HepG2 (cell line): Measurements from ENCODE around the gene VTN. TPM values are rescaled to one million over a fixed set of nuclear protein-coding genes. Genes with fewer than 3 reads are reported as not detected.

Experiments
- ATAC-seq: fragments of 200-7000 bp; cut with Tn5 transposase; 3 replicates; pipeline ENCODE4 v1.9.1; 2020; ENCODE audit warnings: mild to moderate bottlenecking, moderate library complexity
- BruUV-seq: library from RNA; stranded (reverse); fragments of 400-500 nt; replicated peaks from 2 replicates; lab custom pipeline; 2021; lab: Mats Ljungman, UMichigan
- CTCF ChIA-PET: fragments of 300-600 bp; formaldehyde crosslinking; extraction: SDS; loops from one replicate; lab custom pipeline; 2021; ENCODE audit warnings: low total read pairs, inconsistent platforms, low intra/inter-chr PET ratio; lab: Yijun Ruan, JAX
- POLR2A ChIA-PET: fragments of 350-600 bp; sonication (Branson Sonifier 250); formaldehyde crosslinking; loops from one replicate; lab custom pipeline; 2020; ENCODE audit warnings: antibody characterized with exemption, inconsistent platforms; lab: Yijun Ruan, JAX
- DNase-seq: peaks from one replicate; pipeline ENCODE4 v3.0.0-alpha.2; 2015; ENCODE audit warnings: low spot score
- FAIRE-seq: peaks from 3 replicates; lab custom pipeline; 2011; peaks lifted over from hg19 to GRCh38; lab: Jason Lieb, UNC
- H2AFZ ChIP-seq: one replicate; pipeline ENCODE4 v1.6.1; 2011; ENCODE audit warnings: low read length, inconsistent platforms
- H3K27ac ChIP-seq: fragments of 300-600 bp; 3 replicates; pipeline ENCODE4 v1.8.0; 2011; ENCODE audit warnings: mixed run types, mild to moderate bottlenecking, mixed read lengths, low read length, inconsistent platforms; ENCODE audit not compliant: insufficient read depth; ENCODE audit errors: extremely low read length
- H3K27me3 ChIP-seq, 2 experiments: fragments of 200-600 bp in 1 of 2; 2 replicates in 1 of 2; 3 replicates in 1 of 2; pipeline versions ENCODE4 v1.6.0 to v1.8.0; 2011; ENCODE audit warnings: low read length in 2 of 2, mild to moderate bottlenecking in 2 of 2, moderate library complexity in 2 of 2, inconsistent platforms in 1 of 2; ENCODE audit not compliant: insufficient read depth in 2 of 2, control insufficient read depth in 1 of 2
- H3K36me3 ChIP-seq, 2 experiments: fragments of 200-600 bp in 1 of 2; replicated peaks in 1 of 2; 2 replicates in 1 of 2; 3 replicates in 1 of 2; pipeline versions ENCODE4 v1.5.1 to v1.8.0; 2011; ENCODE audit warnings: low read length in 2 of 2, inconsistent platforms in 1 of 2; ENCODE audit not compliant: insufficient read depth in 2 of 2, control insufficient read depth in 1 of 2
- H3K4me1 ChIP-seq: 2 replicates; pipeline ENCODE4 v1.5.1; 2012; ENCODE audit warnings: low read length, inconsistent platforms; ENCODE audit not compliant: insufficient read depth
- H3K4me2 ChIP-seq: 2 replicates; pipeline ENCODE4 v1.6.0; 2011; ENCODE audit warnings: low read depth, low read length, inconsistent platforms
- H3K4me3 ChIP-seq, 3 experiments: fragments of 200-600 bp in 1 of 3; sonication (generic), shearing (Covaris generic) in 1 of 3; replicated peaks in 1 of 3; 2 replicates each; pipeline ENCODE4 v1.5.1; 2011 to 2016; ENCODE audit warnings: low read length in 3 of 3, inconsistent platforms in 2 of 3, low read depth in 2 of 3, mild to moderate bottlenecking in 2 of 3, control low read depth in 1 of 3, mixed read lengths in 1 of 3; ENCODE audit not compliant: insufficient read depth in 1 of 3
- H3K79me2 ChIP-seq: one replicate; pipeline ENCODE4 v1.6.1; 2011; ENCODE audit warnings: low read length, inconsistent platforms; ENCODE audit not compliant: insufficient read depth
- H3K9ac ChIP-seq: 2 replicates; pipeline ENCODE4 v1.6.0; 2011; ENCODE audit warnings: mild to moderate bottlenecking, low read depth, low read length, inconsistent platforms; ENCODE audit not compliant: insufficient read depth
- H3K9me3 ChIP-seq: 2 replicates; pipeline ENCODE4 v1.5.1; 2012; ENCODE audit warnings: mild to moderate bottlenecking, low read length
- H4K20me1 ChIP-seq: 2 replicates; pipeline ENCODE4 v1.6.0; 2011; ENCODE audit warnings: inconsistent platforms, mild to moderate bottlenecking, low read length, moderate library complexity; ENCODE audit not compliant: insufficient read depth
- DBP ChIP-seq: sonication (generic); formaldehyde crosslinking; IDR thresholded peaks from 2 replicates; pipeline ENCODE4 v1.4.0; 2020; ENCODE audit warnings: missing genetic modification reagents; ENCODE audit errors: not compliant biosample characterization
- ETV5 ChIP-seq: IDR thresholded peaks from 2 replicates; pipeline ENCODE4 v1.6.1; 2018; ENCODE audit warnings: missing biosample characterization, missing genetic modification reagents, inconsistent platforms, borderline replicate concordance
- HDAC1 ChIP-seq: sonication (generic); formaldehyde crosslinking; IDR thresholded peaks from 2 replicates; pipeline ENCODE4 v1.5.1; 2020; ENCODE audit warnings: mild to moderate bottlenecking, missing genetic modification reagents
- HNRNPUL1 ChIP-seq: fragments of 200-400 bp; formaldehyde crosslinking; IDR thresholded peaks from 2 replicates; pipeline ENCODE4 v1.6.1; 2017; ENCODE audit warnings: low read depth, mild to moderate bottlenecking, low read length, moderate library complexity
- HOXA3 ChIP-seq: sonication (generic); formaldehyde crosslinking; IDR thresholded peaks from 2 replicates; pipeline ENCODE4 v1.5.0; 2020; ENCODE audit warnings: missing genetic modification reagents
- ISL2 ChIP-seq: sonication (generic); formaldehyde crosslinking; IDR thresholded peaks from 2 replicates; pipeline ENCODE4 v1.5.0; 2020; ENCODE audit warnings: missing genetic modification reagents
- ISX ChIP-seq: sonication (generic); formaldehyde crosslinking; conservative IDR thresholded peaks from 2 replicates; pipeline ENCODE4 v1.5.0; 2020; ENCODE audit warnings: missing genetic modification reagents
- MEIS1 ChIP-seq: sonication (generic); formaldehyde crosslinking; IDR thresholded peaks from 2 replicates; pipeline ENCODE4 v1.9.0; 2021; ENCODE audit warnings: mild to moderate bottlenecking, missing genetic modification reagents, moderate library complexity, borderline replicate concordance
- NFKBIZ ChIP-seq: IDR thresholded peaks from 2 replicates; pipeline ENCODE4 v1.6.1; 2018; ENCODE audit warnings: missing genetic modification reagents, missing compliant biosample characterization
- NR2C2 ChIP-seq: sonication (generic); formaldehyde crosslinking; IDR thresholded peaks from 2 replicates; pipeline ENCODE4 v1.4.0; 2020; ENCODE audit warnings: missing genetic modification reagents, mild to moderate bottlenecking, moderate library complexity, borderline replicate concordance
- PATZ1 ChIP-seq: sonication (generic); formaldehyde crosslinking; IDR thresholded peaks from 2 replicates; pipeline ENCODE4 v1.4.0; 2020; ENCODE audit warnings: missing genetic modification reagents
- RAD51 ChIP-seq: fragments of 450-650 bp; IDR thresholded peaks from 2 replicates; pipeline ENCODE4 v1.6.1; 2016; ENCODE audit warnings: borderline replicate concordance
- RBFOX2 ChIP-seq: fragments of 200-400 bp; formaldehyde crosslinking; IDR thresholded peaks from 2 replicates; pipeline ENCODE4 v1.6.1; 2017; ENCODE audit warnings: low read depth, mild to moderate bottlenecking, low read length
- RFXANK ChIP-seq: IDR thresholded peaks from 2 replicates; pipeline ENCODE4 v1.6.1; 2016
- SAP130 ChIP-seq: IDR thresholded peaks from 2 replicates; pipeline ENCODE4 v1.6.1; 2016; ENCODE audit warnings: low read depth
- USF2 ChIP-seq, 2 experiments: sonication (generic) in 1 of 2; formaldehyde crosslinking in 1 of 2; IDR thresholded peaks; 2 replicates each; pipeline versions ENCODE4 v1.5.1 to v1.6.1; 2011 to 2020; ENCODE audit warnings: borderline replicate concordance in 1 of 2, low read depth in 1 of 2, low read length in 1 of 2, mild to moderate bottlenecking in 1 of 2, missing genetic modification reagents in 1 of 2, moderate library complexity in 1 of 2
- ZBTB7A ChIP-seq: sonication (generic); formaldehyde crosslinking; IDR thresholded peaks from 2 replicates; pipeline ENCODE4 v1.8.0; 2022; ENCODE audit warnings: mild to moderate bottlenecking, missing genetic modification reagents
- ZKSCAN5 ChIP-seq: sonication (generic); formaldehyde crosslinking; IDR thresholded peaks from 2 replicates; pipeline ENCODE4 v1.5.1; 2020; ENCODE audit warnings: mild to moderate bottlenecking, missing genetic modification reagents
- WGBS: methylation state at CpG from one replicate; pipeline ENCODE4 v1.1.6; 2017; ENCODE audit warnings: low lambda C conversion rate; 5-methylcytosine and 5-hydroxymethylcytosine counted together
- in situ Hi-C: cut with HindIII; loops from 2 replicates; pipeline ENCODE4 v1.10.0; 2017; ENCODE audit warnings: low pct_unique_long_range_greater_than_20kb; ENCODE audit not compliant: extremely low pct_ligation_motif_present
- intact Hi-C: fragments of 100-400 bp; cut with micrococcal nuclease; formaldehyde crosslinking; loops from one replicate; pipeline ENCODE4 v1.10.0; 2022; ENCODE audit not compliant: unreplicated experiment
- polyA plus RNA-seq, 8 experiments: library from polyadenylated mRNA; depleted of rRNA in 3 of 8; stranded (reverse) in 7 of 8; unstranded in 1 of 8; fragments of >200 nt; fragmentation: Illumina TruSeq in 4 of 8; extraction: Trizol in 4 of 8; gene quantifications; 2 replicates each; pipeline versions ENCODE4 v1.2.1 to v1.2.3, GENCODE V29; 2011 to 2016; ENCODE audit warnings: low read depth in 4 of 8, missing spikeins in 1 of 8, mixed read lengths in 1 of 8; ENCODE audit not compliant: insufficient read depth in 1 of 8
- total RNA-seq, 5 experiments: library from RNA; depleted of rRNA; stranded (reverse); fragments of >200 nt; fragmentation: Illumina TruSeq; extraction: Trizol; gene quantifications; 2 replicates each; pipeline ENCODE4 v1.2.3, GENCODE V29; 2016; ENCODE audit warnings: low read depth in 1 of 5

The VTN gene
- total and polyA plus RNA-seq, 2 of the 13 experiments (the other 11 are each of a cell fraction or from before 2014, with no cell fraction given) = 108 to 131 TPM

- Histone ChIP-seq H3K79me2 (peaks cover 7% of the 10 kb centered on the region), H3K9ac (peak within 1 kb of the TSS; percentile 59), H4K20me1 (no peaks in the 10 kb centered on the region), H3K27ac (peak within 1 kb of the TSS; percentile 92), H3K27me3 (no peaks in the 10 kb centered on the region), H3K4me1 (peaks cover 47% of the 10 kb centered on the region), H3K4me2 (peak within 1 kb of the TSS; percentile 96), H3K36me3 (no peaks in the 10 kb centered on the region), H3K4me3 (peak within 1 kb of the TSS; percentile 23 to 77 (median 30); a peak in 5 of 6 replicates), H3K9me3 (no peaks in the 10 kb centered on the region), H2AFZ (no peak within 1 kb of the TSS)
- intact Hi-C loops = loop anchor here (2.0 kb wide), 1 partner anchor 45 kb away; no protein-coding TSS in a partner anchor
- ATAC-seq (peak; percentile 42), FAIRE-seq (peak; percentile 54), DNase-seq (peak; percentile 75)
- CTCF ChIA-PET = no interaction called here
- 51% methylated on average over 43 of the region's 80 CpGs for WGBS
- in situ Hi-C loops = no loop called here
- POLR2A ChIA-PET = interaction anchor here (0.7 to 8.3 kb wide), 9 partner anchors 10 to 49 kb away, joined by 3 to 183 read pairs (median 7); partner anchors contain the start of genes POLDIP2 and SLC46A1
- BruUV-seq = no TSS peak
- TF ChIP-seq MEIS1 (CRISPR knock-in tag) (no peak), HDAC1 (CRISPR knock-in tag) (peak; percentile 57; the same call in 1 of the 2 replicates), SAP130 (peak; percentile 48), ISL2 (CRISPR knock-in tag) (0 out of 2 replicates have a peak, but pooled peaks have one; percentile 13), RBFOX2 (peak; percentile 58), ETV5 (CRISPR knock-in tag) (peak; percentile 17; the same call in 1 of the 2 replicates), ISX (CRISPR knock-in tag) (no peak), PATZ1 (CRISPR knock-in tag) (peak; percentile 52), HNRNPUL1 (no peak), NFKBIZ (CRISPR knock-in tag) (no peak), RFXANK (CRISPR knock-in tag) (no peak), HOXA3 (CRISPR knock-in tag) (0 out of 2 replicates have a peak, but pooled peaks have one; percentile 9), NR2C2 (CRISPR knock-in tag) (no peak), USF2 (IDR thresholded peaks at IDR 0.05; ENCODE audit: low read depth, low read length) (peak; percentile 77), USF2 (CRISPR knock-in tag; IDR thresholded peaks at IDR 0.05; ENCODE audit: borderline replicate concordance) (peak; percentile 92; the same call in 1 of the 2 replicates), ZKSCAN5 (no peak), RAD51 (peak; percentile 69; the same call in 1 of the 2 replicates), DBP (CRISPR knock-in tag) (no peak), ZBTB7A (0 out of 2 replicates have a peak, but pooled peaks have one; percentile 43)
Observed at GRCh38 chr17:28371245-28372202, 1.4 kb upstream of the VTN start, which contains the start of gene SARM1. Gene SARM1 (plus strand): TSS chr17:28371694. CDS start chr17:28372033, 339 bp downstream.
